Skeletal muscle tissue (tissue), 4 donors: Measurements from ENCODE around the gene FHL2. TPM values are rescaled to one million over a fixed set of nuclear protein-coding genes. Genes with fewer than 3 reads are reported as not detected.

Experiments
- H3K27ac ChIP-seq: one replicate; pipeline ENCODE4 v1.7.0; 2013; ENCODE audit warnings: mild to moderate bottlenecking, low read depth, low read length, inconsistent platforms
- H3K27me3 ChIP-seq, 3 donors: one replicate each; pipeline ENCODE4 v1.7.0; 2013; ENCODE audit warnings: low read length in 3 of 3; ENCODE audit not compliant: control insufficient read depth in 3 of 3, insufficient read depth in 3 of 3
- H3K36me3 ChIP-seq, 3 donors: one replicate each; pipeline ENCODE4 v1.7.0; 2013; ENCODE audit warnings: low read length in 3 of 3; ENCODE audit not compliant: control insufficient read depth in 3 of 3, insufficient read depth in 3 of 3
- H3K4me1 ChIP-seq, 3 donors: one replicate each; pipeline ENCODE4 v1.7.0; 2013; ENCODE audit warnings: low read length in 3 of 3, mild to moderate bottlenecking in 3 of 3; ENCODE audit not compliant: control insufficient read depth in 3 of 3, insufficient read depth in 3 of 3
- H3K4me3 ChIP-seq, 3 donors: one replicate each; pipeline ENCODE4 v1.7.0; 2013; ENCODE audit warnings: low read length in 3 of 3
- H3K9ac ChIP-seq, 3 donors: one replicate each; pipeline ENCODE4 v1.7.0; 2013; ENCODE audit warnings: low read length in 3 of 3, mild to moderate bottlenecking in 3 of 3, moderate library complexity in 2 of 3, low read depth in 1 of 3
- H3K9me3 ChIP-seq, 3 donors: one replicate each; pipeline ENCODE4 v1.7.0; 2013; ENCODE audit warnings: low read length in 3 of 3; ENCODE audit not compliant: control insufficient read depth in 3 of 3
- total RNA-seq: library from RNA; depleted of rRNA; stranded (reverse); fragments of >200 nt; gene quantifications from one replicate; pipeline ENCODE4 v1.2.3, GENCODE V29; 2014
- donor health status: Osteomylitis.

Gene FHL2
- total RNA-seq, 1 donor from 2014 or later, result 66.3 TPM

DNA sequence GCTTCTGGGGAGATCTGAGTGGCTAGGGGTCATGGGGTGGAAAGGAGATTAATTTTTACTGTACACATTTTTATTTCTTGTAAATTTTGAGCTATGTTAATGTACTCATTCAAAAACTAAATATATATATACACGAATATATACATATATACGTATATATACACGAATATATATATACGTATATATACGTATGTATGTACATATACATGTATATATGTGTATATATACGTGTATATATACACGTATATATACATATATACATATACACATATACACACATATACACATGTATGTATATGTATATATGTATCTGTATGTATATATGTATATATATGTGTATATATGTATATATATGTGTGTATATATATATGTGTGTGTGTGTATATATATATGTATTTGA lies 3.0 kb upstream of the FHL2 start:
- Histone ChIP-seq H3K9me3 (no peaks in the 10 kb centered on the region), H3K4me1 (peaks cover 18 to 23% (median 23%) of the 10 kb centered on the region in 3 donors), H3K4me3 (no peak overlapping the region), H3K27me3 (no peaks in the 10 kb centered on the region), H3K36me3 (no peaks in the 10 kb centered on the region), H3K27ac (no peak overlapping the region), H3K9ac (no peak overlapping the region)

DNA sequence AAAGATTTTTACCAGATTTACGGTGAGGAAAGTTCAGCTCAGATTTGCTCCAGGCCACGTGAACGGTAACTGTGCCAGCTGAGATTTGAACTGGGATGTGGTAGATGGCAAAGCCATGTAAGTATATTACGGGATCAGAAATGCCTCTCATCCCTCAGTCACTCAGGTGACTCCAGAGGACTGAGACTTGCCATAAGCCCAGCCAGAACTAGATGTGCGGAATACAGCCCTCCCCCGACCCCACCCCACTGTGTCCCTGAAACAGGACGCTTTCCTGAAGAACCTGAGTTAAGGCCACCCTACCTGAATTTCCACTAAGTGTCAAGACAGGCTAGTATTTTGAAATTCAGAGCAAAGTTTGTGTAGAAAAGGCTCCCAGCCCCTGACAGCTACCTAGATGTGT lies 1.3 kb upstream of the FHL2 start:
- H3K9ac ChIP-seq, result no peak overlapping the region
- no peaks in the 10 kb centered on the region for H3K27me3 ChIP-seq
- H3K27ac ChIP-seq, result peak overlapping the region; percentile 28
- H3K9me3 ChIP-seq, result no peaks in the 10 kb centered on the region
- peaks cover 29 to 40% (median 30%) of the 10 kb centered on the region in 3 donors for H3K4me1 ChIP-seq
- H3K4me3 ChIP-seq, result no peak overlapping the region
- peaks cover 0 to 7% (median 6%) of the 10 kb centered on the region in 3 donors for H3K36me3 ChIP-seq

DNA sequence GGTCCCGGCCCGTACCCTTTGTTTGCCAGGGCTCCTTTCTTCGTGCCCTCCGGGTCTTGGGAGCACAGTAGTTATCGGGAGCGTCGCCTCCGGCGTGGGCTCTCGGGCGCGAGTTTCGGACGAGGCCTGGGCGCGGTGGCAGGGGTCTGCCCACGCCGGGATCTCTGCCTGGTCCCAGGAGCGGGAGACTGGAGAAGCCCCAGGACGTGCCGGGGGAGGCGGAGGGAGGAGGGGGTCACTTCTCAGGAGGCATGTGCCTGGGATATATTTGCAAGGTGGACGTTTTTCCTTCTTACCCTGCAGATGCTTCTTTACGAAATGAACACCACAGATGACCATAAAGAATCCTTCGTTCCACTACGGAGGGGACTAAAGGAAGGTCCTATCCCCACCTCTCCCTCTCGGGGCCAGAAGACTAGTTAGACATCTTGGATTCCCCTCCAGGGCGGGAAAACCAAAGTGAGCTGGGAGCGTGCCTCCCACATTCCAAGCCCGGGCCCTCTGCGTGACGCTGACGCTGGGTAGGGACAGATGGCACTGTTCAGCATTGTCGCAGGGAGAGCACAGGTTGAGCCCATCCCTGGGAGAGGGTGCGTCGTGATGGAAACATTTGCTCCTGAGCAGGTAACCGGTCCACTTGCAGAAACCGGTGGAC lies 483 bp upstream of the FHL2 start:
- Histone ChIP-seq H3K27ac (peak overlapping the region; percentile 95), H3K4me3 (peak overlapping the region; percentile 9 to 94 (median 87)), H3K36me3 (peaks cover 0 to 7% (median 6%) of the 10 kb centered on the region in 3 donors), H3K9ac (peak overlapping the region; percentile 16 to 97 (median 94)), H3K27me3 (no peaks in the 10 kb centered on the region), H3K4me1 (peaks cover 28 to 41% (median 30%) of the 10 kb centered on the region in 3 donors), H3K9me3 (no peaks in the 10 kb centered on the region)

DNA sequence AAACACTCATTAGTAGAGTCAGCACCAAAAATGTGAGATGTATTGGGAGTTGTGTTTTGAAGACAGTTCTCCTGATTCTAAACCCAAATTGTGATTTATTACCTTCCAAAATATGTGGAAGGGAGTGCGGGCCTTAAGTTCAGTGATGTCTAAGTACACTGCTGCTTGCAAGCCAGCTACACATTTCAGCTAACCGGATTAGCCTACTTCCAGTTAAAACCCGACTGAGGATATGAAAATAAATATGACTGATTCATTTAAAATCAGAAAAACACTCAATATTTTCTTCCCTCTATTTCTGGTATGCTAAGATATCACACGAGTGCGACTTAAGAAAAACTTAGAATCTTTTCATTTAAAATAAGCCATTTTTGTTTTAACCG lies 907 bp downstream of the FHL2 start:
- peak overlapping the region; percentile 94 to 97 (median 97) for H3K9ac ChIP-seq
- H3K4me3 ChIP-seq, result peak overlapping the region; percentile 87 to 95 (median 94)
- H3K36me3 ChIP-seq, result peaks cover 0 to 11% (median 6%) of the 10 kb centered on the region in 3 donors
- H3K4me1 ChIP-seq, result peaks cover 27 to 43% (median 36%) of the 10 kb centered on the region in 3 donors
- H3K27me3 ChIP-seq, result no peaks in the 10 kb centered on the region
- H3K9me3 ChIP-seq, result no peaks in the 10 kb centered on the region
- peak overlapping the region; percentile 95 for H3K27ac ChIP-seq

DNA sequence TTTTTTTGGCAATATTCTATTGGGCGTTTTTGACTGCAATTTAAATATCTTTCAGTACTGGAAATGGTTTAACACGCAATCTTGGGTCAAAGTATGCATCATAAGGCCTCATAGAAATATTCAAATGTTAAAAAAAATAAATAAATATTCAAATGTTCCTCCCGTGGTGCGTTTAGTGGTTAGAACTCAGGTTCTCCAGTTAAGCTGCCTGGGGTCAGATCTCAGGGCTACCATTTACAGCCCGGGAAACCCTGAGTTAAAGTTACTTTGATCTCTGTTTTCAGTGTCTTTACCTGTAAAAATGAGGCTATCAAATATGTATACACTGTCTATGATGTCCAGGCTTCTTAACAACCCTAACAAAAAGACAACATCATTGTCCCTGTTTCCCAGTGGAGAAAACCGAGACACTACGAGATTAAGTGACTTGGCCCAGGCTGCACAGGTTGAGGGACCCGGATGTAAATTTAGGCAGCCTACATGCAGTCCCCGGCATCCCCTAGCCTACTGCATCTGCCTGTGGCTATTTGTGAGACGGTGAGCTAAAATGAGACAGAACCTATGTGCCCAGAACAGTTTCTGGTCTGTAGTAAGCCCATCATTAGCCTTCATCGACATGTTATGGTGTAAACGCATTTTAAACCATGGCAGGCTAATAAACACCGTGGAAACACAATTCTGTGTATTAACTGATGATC lies 1.7 kb downstream of the FHL2 start:
- Histone ChIP-seq H3K4me1 (peaks cover 27 to 49% (median 36%) of the 10 kb centered on the region in 3 donors), H3K4me3 (peak overlapping the region; percentile 60 to 95 (median 66)), H3K9me3 (no peaks in the 10 kb centered on the region), H3K27me3 (no peaks in the 10 kb centered on the region), H3K36me3 (peaks cover 0 to 11% (median 6%) of the 10 kb centered on the region in 3 donors), H3K27ac (peak overlapping the region; percentile 95), H3K9ac (peak overlapping the region; percentile 65 to 70 (median 68))

DNA sequence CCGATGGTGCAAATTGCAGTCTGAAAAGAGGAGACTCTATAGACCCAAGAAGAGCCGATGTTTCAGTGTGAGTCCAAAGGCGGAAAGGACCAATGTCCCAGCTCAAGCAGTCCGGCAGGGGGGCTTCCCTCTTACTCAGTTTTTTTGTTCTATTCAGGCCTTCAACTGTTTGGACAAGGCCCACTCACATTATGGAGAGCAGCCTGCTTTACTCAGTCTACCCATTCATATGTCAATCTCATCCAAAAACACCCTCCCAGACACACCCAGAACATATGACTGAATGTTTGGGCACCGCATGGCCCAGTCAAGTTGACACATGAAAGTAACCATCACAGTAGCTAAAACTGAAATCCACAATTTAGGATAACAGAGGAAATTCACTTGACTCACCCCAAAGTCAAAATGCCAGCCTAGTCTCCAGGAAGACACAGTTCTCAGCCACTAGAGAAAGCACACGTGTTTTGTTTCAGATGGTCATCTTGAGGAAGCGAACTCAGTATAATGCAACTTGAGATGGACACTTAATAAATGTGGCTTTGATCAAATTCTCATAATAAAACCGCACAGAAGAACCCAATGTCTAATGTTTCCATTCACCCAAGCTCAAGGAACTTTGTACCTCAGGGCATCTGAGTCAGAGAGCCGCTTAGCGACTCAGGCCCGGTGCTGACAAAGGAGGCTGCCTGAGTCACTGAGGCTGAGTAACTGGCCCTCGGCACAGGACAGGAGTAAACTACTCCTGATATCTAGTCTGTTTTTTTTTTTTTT lies 2.4 kb downstream of the FHL2 start:
- peak overlapping the region; percentile 95 for H3K27ac ChIP-seq
- H3K4me3 ChIP-seq, result peak overlapping the region in 2 of 3 donors; percentile 66 to 95
- no peaks in the 10 kb centered on the region for H3K9me3 ChIP-seq
- no peaks in the 10 kb centered on the region for H3K27me3 ChIP-seq
- H3K4me1 ChIP-seq, result peaks cover 33 to 57% (median 39%) of the 10 kb centered on the region in 3 donors
- peaks cover 0 to 11% (median 6%) of the 10 kb centered on the region in 3 donors for H3K36me3 ChIP-seq
- peak overlapping the region; percentile 65 to 70 (median 68) for H3K9ac ChIP-seq

DNA sequence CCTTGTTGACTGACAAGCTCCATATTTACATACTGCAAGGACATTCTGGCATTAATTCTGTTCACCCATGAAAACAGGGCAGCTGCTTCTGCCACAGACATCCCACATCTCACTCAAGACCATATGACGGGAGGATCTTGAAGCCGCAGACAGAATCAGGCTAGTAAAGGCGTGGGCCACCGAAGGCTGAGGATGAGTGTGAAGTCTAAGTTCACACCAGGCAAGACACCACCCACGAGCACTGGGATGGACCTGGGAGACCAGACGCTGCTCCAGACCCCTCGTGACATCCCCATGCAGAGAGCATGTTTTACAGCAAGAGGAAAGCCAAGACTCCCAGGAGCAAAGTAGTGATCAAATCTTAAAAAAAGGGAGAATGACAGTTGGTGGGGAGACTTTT lies 3.2 kb downstream of the FHL2 start:
- H3K4me1 ChIP-seq, result peaks cover 40 to 64% (median 44%) of the 10 kb centered on the region in 3 donors
- no peaks in the 10 kb centered on the region for H3K9me3 ChIP-seq
- peaks cover 0 to 11% (median 6%) of the 10 kb centered on the region in 3 donors for H3K36me3 ChIP-seq
- H3K27ac ChIP-seq, result peak overlapping the region; percentile 95
- no peaks in the 10 kb centered on the region for H3K27me3 ChIP-seq
- no peak overlapping the region for H3K9ac ChIP-seq
- peak overlapping the region in 1 of 3 donors; percentile 66 for H3K4me3 ChIP-seq

DNA sequence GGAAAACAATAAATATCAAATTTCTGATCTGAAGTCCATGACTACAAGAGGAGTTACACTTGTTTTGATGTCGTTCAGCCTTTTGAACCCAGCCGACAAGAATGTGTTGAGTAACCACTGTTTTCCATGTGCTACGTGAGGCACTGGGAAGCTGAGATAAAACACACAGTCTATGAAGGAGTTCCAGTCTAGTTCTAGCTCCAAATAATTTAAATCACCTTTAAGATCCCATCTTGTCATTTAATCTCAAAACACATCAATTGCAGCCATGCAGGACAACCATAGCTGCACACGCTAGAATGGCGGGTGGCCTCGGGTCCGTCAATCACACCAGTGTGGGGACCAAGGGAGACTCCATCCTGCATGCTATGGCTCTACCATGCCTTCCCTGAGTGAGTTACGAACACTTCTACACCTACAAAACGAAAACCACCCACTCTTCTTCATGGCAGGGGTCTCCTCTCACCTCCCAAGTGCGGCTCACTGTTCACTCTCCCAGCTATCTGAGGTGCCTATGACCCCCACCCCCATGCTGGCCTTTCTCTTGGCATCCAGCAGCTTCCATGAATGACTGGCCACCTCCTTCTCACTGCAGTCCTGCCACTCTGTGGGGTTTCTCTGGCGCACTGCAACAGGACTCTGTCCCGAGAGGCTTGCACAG lies 3.8 kb downstream of the FHL2 start:
- H3K4me3 ChIP-seq, result peak overlapping the region in 2 of 3 donors; percentile 40 to 66
- no peaks in the 10 kb centered on the region for H3K9me3 ChIP-seq
- peaks cover 0 to 11% (median 6%) of the 10 kb centered on the region in 3 donors for H3K36me3 ChIP-seq
- no peak overlapping the region for H3K9ac ChIP-seq
- H3K27me3 ChIP-seq, result no peaks in the 10 kb centered on the region
- H3K27ac ChIP-seq, result peak overlapping the region; percentile 95
- peaks cover 42 to 69% (median 44%) of the 10 kb centered on the region in 3 donors for H3K4me1 ChIP-seq

DNA sequence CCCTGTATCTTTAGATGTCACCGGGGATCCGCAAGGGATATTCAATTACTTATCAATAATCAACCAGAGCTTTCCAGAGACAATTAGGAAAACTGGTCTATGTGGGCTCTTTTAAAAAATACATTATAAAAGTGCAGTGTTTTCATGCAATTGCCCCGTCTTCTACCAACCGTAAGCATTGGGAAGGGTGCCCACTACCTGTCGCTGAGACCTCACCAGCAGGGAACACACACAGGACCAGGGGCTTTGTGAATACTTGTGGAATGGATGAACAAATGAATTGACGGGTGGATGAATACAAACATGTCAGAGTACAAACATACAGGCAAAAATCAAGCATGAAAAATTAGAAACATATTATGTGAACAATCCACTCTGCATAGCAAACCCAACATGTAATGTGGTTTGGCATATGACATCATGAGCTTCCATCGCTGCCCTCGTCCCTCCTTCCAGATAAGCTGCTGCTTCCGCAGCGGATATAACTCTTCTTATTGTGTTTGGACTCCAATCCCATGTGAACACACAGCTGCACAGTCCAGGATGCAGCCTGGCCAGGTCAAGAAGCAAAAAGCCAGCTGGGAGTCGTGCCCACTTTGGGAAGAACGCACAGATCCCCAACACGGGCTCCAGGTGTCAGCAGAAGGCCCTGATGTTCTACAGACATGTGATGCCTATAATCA lies 5.3 kb downstream of the FHL2 start:
- Histone ChIP-seq H3K9ac (no peak overlapping the region), H3K4me1 (peaks cover 53 to 77% (median 56%) of the 10 kb centered on the region in 3 donors), H3K36me3 (peaks cover 0 to 11% (median 6%) of the 10 kb centered on the region in 3 donors), H3K27ac (peak overlapping the region; percentile 61), H3K27me3 (no peaks in the 10 kb centered on the region), H3K9me3 (no peaks in the 10 kb centered on the region), H3K4me3 (peak overlapping the region in 2 of 3 donors; percentile 9 to 45)
